ENCODE results near the gene GPER1. TPM values are rescaled to one million over a fixed set of nuclear protein-coding genes. Genes with fewer than 3 reads are reported as not detected.
"Not testable (repeated sequence)": the region's sequence is repeated elsewhere in the genome, so short reads cannot be mapped to it uniquely, and the experiment has no call there.

Gene GPER1
- total RNA-seq, 1 donor from 2014 or later = 1.5 TPM

DNA sequence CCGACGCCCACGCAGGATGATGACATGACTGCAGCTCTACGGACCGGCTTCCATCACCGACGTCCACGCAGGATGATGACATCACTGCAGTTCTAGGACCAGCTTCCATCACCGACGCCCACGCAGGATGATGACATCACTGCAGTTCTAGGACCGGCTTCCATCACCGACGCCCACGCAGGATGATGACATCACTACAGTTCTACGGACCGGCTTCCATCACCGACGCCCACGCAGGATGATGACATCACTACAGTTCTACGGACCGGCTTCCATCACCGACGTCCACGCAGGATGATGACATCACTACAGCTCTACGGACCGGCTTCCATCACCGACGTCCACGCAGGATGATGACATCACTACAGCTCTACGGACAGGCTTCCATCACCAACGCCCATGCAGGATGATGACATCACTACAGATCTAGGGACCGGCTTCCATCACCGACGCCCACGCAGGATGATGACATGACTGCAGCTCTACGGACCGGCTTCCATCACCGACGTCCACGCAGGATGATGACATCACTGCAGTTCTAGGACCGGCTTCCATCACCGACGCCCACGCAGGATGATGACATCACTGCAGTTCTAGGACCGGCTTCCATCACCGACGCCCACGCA lies 28.6 kb downstream of the GPER1 start:
- DNase-seq (ENCODE audit: low read depth in 2 of 2) = not testable (repeated sequence)

DNA sequence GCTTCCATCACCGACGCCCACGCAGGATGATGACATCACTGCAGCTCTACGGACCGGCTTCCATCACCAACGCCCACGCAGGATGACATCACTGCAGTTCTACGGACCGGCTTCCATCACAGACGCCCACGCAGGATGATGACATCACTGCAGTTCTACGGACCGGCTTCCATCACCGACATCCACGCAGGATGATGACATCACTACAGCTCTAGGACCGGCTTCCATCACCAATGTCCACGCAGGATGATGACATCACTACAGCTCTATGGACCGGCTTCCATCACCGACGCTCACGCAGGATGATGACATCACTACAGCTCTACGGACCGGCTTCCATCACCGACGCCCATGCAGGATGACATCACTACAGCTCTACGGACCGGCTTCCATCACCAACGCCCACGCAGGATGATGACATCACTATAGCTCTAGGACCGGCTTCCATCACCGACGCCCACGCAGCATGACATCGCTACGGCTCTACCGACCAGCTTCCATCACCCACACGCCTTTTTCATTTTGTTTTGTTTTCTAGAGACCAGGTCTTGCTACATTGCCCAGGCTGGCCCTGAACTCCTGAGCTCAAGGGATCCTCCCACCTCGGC lies 29.5 kb downstream of the GPER1 start:
- DNase-seq (ENCODE audit: low read depth in 2 of 2) = no peak

DNA sequence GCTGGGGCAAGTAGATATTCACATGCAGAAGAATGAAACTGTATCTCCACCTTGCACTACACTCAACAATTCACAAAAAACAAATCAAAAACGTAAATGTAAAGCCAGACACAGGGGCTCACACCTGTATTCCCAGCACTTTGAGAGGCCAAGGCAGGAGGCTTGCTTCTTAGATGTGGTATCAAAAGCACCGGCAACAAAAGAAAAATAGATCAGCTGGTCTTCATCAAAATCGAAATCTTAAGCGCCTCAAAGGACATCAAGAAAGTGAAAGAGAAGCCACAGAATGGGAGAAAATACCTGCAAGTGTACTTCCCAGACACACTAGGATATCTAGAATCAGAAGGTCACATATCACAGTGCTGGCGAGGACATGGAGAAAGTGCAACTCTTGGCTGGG lies 31.3 kb downstream of the GPER1 start:
- no peak for DNase-seq (ENCODE audit: low read depth in 2 of 2)

DNA sequence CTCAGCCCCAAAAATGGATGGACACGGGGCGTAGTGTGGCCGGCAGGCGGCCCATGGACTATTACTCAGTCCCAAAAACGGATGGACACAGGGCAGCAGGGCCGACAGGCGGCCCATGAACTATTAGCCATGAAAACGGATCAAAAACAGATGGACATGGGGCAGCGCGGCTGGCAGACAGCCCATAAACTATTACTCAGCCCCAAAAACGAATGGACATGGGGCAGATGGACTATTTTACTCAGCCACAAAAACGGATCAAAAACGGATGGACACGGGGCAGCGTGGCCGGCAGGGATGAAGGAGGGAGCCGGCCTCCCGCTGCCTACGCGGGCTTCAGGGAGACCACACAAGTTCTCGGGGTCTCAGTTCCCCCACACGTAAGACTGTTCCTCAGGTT lies 32.9 kb downstream of the GPER1 start:
- no peak for DNase-seq (ENCODE audit: low read depth in 2 of 2)

DNA sequence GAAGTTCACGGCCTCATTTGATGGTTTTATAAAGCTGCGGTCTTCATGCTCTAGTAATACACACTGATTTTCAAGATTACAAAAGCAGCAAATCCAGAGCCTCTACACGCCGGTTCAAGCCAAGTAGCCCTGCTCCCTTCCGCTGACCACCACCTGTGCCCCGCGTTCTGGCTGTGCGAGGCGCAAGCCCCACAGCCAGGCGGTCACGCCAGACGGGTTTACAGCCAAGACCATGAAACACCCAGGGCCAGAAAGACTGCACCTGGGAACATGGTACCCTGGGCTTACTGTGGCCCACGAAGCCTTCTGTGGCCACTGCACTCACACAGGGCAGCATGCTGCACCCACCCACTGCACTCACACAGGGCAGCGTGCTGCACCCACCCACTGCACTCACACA lies 33.6 kb downstream of the GPER1 start:
- no peak for DNase-seq (ENCODE audit: low read depth in 2 of 2)

DNA sequence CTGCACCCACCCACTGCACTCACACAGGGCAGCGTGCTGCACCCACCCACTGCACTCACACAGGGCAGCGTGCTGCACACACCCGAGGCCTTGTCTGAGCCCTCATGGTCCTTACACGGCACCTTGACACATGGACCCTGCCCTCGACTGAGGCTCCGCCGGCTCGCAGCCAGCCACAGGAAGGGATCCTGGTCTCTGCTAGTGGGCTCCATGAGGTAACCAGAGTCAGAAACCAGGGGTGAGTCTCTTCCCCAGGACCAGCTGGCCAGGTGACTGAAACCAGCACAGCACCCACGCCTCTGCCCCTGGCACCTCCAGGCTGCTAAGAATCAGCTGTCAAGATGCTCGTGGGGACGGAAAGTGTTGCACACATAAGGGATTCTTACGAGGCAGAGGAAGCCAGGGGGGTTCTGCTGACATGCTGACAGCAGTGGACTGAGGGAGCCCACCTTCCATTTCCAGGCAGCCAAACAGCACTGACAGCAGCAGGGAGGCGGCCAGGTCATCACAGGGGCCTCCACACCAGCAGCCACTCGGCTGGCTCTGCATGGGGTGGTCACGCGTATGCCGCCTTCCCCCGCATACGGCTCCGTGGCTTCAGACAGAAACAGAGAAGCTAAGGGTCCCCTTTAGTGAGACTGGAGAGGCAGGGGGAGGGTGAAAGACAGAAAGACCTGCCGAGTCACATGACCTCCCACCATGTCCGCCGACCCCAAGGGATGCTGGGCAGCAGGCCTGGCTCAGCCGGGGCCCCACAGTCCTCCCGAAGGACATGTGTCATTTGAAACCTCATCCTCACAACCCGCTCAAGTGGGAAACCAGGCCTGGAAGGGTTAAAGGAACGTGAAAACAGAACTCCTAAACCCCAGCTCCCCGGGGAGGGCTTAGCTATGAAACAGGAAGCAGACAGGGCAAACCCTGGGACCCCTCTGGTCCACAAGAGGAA lies 34.2 kb downstream of the GPER1 start:
- DNase-seq (ENCODE audit: low read depth in 2 of 2) = no peak

DNA sequence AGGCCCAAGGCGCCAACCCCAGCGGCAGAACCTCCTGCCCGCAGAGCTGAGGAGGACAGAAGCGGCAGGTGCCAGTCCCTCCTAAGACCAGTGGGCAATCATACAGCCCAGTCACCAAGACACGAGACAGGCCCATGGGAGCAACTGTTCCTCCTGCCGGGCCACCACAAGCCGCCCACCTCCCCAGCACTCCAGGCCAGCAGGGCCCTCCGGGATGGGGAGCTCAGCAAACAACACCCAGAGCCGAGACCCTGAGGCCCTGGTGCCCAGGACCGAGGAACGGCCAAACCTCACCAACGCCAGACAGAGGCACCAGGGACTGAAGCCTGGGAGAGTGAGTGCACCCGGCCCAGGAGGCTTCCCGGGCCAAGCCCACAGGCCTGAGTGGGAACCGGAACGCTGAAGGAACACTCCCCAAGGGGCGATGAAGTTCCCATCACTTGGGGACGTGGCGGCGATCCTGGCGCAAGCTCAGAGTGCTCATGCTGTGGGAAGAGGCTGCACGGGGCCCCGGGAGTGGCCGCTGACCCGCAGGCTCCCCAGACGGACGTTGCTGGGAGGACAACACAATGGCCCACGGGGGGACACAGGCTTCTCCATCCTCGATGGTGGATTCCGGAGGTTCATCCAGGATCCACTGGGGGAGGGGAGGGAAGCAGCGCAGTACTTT lies 35.1 kb downstream of the GPER1 start:
- DNase-seq (ENCODE audit: low read depth in 2 of 2) = no peak

DNA sequence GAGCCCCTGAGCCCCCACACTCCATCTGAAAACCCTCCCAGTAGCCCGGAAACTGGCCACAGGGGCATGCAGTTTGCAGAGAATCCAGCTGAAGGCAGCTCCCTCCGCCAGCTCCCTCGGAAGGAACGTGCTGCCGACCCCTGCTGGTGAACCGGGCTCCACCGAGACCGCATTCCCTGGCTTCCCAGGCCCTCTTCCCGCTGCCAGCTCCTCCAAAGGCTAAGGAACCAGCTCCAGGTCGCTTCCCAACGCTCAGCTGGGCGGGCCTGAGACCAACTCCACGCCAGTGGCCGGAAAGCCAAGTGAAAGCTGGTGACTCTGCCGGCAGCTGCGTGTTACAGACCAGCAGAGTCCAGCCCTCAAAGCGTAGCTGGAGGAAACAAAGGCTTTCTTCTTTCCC lies 35.8 kb downstream of the GPER1 start:
- DNase-seq (ENCODE audit: low read depth in 2 of 2) = peak; percentile 17 to 84

DNA sequence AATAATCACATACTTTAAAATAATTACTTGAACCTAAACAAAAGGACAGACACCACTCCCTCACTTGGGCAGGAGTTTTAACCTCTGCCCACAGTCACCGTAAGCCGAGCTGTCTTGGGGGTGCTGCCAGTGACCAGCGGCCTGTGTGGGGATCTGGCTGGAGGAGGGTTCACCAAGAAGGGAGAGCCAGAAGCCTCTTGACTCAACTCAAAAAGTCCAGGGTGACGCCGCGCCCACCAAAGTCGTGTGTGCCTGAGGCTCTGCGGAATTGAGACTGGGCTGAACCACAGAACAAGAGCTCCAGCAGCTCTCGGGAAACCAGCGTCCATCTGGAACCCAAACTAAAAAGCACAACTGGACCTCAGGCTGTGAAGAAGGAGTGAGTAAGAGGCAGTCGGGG lies 36.3 kb downstream of the GPER1 start:
- no peak for DNase-seq (ENCODE audit: low read depth in 2 of 2)

DNA sequence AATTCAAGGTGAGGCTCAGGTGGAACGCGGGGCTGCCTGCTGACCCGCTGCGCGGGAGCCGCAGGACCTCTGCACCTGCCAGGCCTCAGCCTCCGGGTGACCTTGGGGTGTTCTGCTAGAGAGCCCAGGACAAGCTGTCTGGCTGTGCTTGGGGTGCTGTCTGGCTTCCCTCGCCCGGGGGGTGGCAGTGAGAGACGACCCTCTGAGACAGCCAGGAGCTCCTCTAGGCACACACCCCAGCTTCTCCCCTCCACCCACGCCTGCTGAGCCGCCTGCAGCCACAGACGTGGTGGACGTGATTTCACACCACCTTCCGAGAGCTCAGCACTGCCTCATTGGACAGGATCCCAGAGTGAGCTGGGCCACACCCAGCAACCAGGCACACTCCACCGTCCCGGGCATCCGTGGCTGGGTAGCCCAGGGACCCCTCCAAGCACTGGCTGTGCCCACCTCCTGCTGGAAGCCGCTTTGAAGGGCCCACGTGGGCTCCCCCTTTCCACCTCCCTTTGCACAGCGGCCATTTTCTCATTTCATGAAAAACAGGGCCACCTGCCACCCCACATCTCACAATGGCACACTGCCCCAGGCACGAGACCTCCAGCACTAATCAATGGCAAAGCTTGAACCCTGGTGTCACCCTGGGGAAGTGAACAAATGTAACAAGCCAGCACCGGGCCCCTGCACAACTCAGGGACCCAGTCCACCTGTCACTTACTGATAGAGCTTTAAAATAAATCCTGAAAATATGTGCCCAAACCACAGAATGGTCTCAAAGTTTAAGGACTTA lies 37.1 kb downstream of the GPER1 start:
- DNase-seq (ENCODE audit: low read depth in 2 of 2) = no peak

DNA sequence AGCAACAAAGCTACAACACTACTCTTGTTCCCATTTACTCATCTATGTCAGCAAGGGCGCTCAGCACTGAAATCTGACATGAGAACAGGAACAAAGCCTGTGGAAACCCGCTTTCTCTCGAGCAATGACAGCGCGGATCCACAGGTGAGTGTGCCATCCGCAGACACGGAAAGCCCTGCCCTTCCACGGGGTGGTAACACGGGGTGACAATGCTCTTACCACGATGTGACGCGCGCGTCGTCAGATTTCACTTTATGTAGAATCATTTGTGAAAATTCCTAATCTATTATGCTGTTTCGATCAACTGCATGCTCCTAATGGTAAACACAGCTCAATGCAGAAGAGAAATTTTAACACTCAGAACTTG lies 37.7 kb downstream of the GPER1 start:
- no peak for DNase-seq (ENCODE audit: low read depth in 2 of 2)

DNA sequence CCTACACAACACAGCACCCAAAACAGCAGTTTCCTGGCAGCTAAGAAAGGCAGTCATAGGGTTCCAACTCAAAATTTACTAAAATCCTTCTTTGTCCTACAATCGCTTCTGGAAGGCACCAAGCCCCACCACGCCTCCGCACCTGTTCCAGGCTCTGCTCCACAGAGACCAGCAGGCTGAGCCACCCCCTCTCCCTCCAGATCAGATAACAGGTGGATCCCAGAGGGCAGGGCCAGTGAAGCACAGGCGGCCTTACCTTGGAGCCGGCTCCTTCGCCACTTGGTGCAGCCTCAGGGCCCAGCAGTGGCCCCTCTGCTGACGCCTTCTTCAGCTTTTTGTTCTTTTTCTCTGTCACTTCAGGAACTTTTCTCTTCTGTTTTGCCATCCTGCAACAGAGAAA lies 39.1 kb downstream of the GPER1 start:
- DNase-seq (ENCODE audit: low read depth in 2 of 2) = no peak

DNA sequence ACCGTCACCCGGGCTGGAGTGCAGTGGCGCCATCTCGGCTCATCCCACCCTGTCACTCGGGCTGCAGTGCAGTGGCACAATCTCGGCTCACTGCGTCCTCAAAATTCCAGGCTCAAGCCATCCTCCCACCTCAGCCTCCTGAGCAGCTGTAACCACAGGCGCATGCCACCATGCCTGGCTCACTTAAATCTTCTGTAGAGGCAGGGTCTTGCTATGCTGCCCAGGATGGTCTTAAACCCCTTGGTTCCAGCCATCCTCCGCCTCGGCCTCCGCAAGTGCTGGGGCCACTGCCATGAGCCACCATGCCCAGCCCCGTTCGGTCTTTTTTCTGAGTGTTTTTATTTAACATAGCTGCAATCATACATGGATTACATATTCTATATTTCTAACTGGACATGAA lies 41.5 kb downstream of the GPER1 start:
- DNase-seq (ENCODE audit: low read depth in 2 of 2) = no peak

DNA sequence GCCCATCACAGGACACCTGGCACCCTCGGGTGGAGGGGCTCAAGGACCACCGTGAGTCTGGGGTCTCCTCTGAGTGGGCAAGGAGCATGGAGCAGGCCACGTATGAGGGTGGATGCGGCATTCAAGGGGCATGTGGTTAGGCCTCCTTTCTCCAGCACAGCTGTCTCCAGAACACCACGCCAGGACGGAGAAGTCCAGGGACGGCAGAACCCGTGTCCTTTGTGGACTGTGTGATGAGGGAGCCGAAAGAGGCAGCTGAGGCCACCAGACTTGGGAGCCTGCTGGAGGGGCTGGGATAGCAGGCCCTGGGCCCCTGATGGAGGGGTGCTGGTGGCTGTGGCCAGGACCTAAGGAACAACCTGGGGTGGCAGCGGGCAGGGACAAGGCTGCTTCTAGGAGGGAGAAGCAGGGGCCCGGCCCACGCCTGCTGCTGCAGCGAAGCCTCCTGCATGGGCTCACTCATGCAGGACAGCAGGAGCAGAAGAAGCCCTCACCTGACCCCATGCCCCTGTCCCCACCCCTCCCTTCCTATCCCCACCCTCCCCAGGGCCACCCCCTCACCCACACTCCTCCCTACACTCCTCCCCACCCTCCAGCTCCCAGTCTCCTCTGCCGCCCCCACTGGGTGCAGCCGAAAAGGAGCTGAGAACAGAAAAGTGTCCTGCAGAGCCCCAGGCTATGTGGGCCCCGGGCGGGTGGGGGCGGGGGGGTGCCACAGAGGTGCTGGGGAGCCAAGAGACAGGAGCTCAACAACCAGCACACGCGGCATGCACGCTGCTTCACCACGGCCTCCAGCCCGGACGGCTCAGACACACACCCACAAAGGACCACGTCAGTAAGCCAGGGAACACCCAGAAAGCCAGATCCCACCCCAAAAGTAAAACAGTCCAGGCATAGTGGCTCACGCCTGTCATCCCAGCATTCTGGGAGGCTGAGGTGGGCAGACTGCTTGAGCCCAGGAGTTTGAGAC lies 42.4 kb downstream of the GPER1 start:
- no peak for DNase-seq (ENCODE audit: low read depth in 2 of 2)

DNA sequence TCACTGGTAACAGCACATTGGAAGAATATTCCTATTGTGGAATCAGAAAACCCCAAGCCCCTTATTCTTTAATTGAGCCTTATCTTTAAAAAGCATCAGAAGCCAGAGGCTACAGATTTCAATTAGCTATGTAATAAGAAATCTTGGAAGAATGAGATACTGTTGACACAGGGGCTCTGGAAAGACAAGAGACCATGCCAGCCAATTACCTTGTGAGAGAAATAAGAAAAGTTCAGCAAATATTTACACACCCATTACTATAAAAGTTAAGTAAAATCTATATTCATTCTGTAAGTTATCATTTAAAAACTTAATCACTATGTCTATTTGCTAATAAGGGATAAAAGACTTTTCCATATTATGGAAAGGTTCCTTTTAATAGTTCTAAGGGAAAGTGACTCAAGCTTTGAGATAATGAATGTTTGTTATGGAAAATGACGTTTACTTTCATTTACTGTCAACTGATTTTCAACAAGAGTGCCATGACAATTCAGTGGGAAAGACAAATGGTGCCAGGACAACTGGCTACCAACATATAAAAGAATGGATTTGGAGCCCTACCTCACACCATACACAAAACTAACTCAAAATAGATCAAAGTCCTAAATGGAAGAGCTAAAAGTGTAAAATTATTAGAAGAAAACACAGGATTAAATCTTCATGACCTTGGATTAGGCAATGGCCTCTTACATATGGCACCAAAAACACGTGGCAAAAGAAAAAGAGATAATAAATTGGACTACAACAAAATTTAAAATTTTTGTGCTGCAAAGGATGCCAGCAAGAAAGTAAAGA lies 43.8 kb downstream of the GPER1 start:
- no peak for DNase-seq (ENCODE audit: low read depth in 2 of 2)

DNA sequence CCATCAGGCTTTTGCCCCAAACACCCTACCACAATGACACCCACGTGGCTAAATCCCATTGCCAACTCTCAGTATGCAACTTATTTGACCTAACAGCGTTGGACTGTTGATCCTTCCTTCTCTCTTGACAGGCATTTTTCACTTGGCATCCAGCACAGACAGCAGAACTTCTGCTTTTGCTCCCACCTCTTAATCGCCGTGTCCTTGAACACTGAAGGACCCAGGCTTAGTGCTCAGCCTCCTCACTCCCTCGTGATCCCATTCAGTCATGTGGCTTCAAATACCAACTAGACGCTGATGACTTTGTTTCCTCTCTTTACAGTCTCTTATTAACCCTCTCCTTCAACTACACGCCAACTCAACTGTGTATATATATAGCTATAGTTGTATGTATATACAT lies 47.0 kb downstream of the GPER1 start:
- no peak for DNase-seq (ENCODE audit: low read depth in 2 of 2)

DNA sequence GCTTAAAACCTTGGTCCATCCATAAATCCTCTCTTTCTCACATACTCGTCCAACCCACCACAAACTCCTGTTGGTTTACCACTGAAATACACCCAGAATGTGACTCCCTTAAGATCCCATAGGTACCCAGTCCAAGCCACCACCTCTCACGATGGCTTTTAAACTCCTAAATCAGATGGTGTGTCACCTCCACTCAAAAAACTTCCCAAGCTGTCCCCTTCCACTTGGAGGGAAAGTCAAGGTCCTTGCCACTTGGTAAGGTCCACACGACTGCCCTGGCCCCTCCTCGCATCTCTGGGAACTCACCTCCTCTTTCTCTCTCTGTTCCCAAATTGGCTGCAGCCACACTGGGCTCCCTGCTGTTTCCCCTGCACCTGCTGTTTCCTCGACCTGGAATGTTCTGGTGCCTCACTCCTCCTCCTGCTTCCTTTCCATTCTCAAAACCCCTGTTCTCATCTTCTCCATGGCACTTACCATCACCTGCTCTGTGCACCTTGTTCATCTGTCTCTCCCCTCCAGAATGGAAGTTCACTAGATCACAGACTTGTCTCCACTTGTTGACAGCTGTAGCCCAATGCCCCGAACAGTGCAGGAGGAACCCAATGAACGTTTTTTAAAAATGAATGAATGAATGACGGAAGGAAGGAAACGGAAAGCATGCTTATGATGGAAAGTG lies 49.1 kb downstream of the GPER1 start:
- DNase-seq (ENCODE audit: low read depth in 2 of 2) = no peak

DNA sequence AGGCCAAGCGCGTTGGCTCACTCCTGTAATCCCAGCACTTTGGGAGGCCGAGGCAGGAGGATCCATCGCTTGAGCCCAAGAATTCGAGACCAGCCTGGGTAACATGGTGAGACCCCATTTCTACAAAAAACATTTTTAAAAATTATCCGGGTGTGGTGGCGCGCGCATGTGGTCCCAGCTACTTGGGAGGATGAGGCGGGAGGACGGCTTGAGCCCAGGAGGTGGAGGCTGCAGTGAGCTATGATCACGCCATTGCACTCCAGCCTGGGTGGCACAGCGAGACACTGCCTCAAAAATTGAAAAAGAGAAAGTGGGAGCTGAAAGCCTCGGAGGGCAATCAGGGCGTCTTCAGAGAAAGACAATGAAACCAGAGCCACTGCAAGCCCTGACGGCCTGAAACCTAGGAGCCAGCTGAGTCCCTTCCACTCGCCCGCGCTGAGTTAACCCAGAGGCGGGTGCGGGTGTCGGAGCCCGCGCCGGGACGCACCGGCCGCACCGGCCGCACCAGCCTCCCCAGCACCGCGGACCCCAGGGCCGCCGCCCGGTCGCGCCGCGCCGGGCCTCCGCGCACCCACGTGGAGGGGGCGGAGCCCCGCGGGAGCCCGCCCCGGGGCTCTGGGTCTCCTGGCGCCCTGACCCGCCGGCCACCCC lies 49.7 kb downstream of the GPER1 start:
- no peak for DNase-seq (ENCODE audit: low read depth in 2 of 2)
